K562 (cell line): ENCODE results near the gene MRPL58. TPM values are rescaled to one million over a fixed set of nuclear protein-coding genes. Genes with fewer than 3 reads are reported as not detected.

Experiments
- ATAC-seq: fragments of 200-7000 bp; cut with Tn5 transposase; 3 replicates; pipeline ENCODE4 v1.9.1; 2020; ENCODE audit warnings: moderate library complexity
- BruUV-seq: library from RNA; stranded (reverse); fragments of 400-500 nt; replicated peaks from 2 replicates; lab custom pipeline; 2021; lab: Mats Ljungman, UMichigan
- CTCF ChIA-PET: fragments of 300-600 bp; formaldehyde crosslinking; extraction: SDS; loops from one replicate; lab custom pipeline; 2021; ENCODE audit warnings: low intra/inter-chr PET ratio; lab: Yijun Ruan, JAX
- POLR2A ChIA-PET: fragments of 300-600, 350-650 bp; sonication (Branson Sonifier 250); formaldehyde crosslinking; extraction: SDS; loops from one replicate; lab custom pipeline; 2021; ENCODE audit warnings: antibody characterized with exemption, inconsistent platforms; lab: Yijun Ruan, JAX
- DNase-seq, 4 experiments: peaks; one replicate each; pipeline versions ENCODE4 v3.0.0 to v3.0.0-alpha.2; 2011 to 2018; ENCODE audit warnings: low spot score in 3 of 4, mixed read lengths in 3 of 4; ENCODE audit errors: extremely low read depth in 1 of 4
- FAIRE-seq: peaks from 2 replicates; lab custom pipeline; 2011; peaks lifted over from hg19 to GRCh38; lab: Jason Lieb, UNC
- H2AFZ ChIP-seq: 2 replicates; pipeline ENCODE4 v1.6.0; 2011; ENCODE audit warnings: low read depth, low read length, control low read depth, inconsistent platforms
- H3K27ac ChIP-seq: fragments of 200-600 bp; 3 replicates; pipeline ENCODE4 v1.8.0; 2011; ENCODE audit warnings: low read depth, mild to moderate bottlenecking, control low read depth, inconsistent platforms, low read length, moderate library complexity, mixed read lengths; ENCODE audit errors: extremely low read depth
- H3K27me3 ChIP-seq, 2 experiments: fragments of 300-600 bp in 1 of 2; 2 replicates in 1 of 2; 3 replicates in 1 of 2; pipeline versions ENCODE4 v1.6.0 to v1.8.0; 2011; ENCODE audit warnings: inconsistent platforms in 2 of 2, low read length in 2 of 2, mild to moderate bottlenecking in 1 of 2, mixed read lengths in 1 of 2, moderate library complexity in 1 of 2; ENCODE audit not compliant: control insufficient read depth in 2 of 2, insufficient read depth in 2 of 2
- H3K36me3 ChIP-seq: fragments of 300-600 bp; 3 replicates; pipeline ENCODE4 v1.8.0; 2011; ENCODE audit warnings: mild to moderate bottlenecking, low read length, inconsistent platforms; ENCODE audit not compliant: control insufficient read depth, insufficient read depth
- H3K4me1 ChIP-seq, 2 experiments: fragments of 200-600 bp in 1 of 2; replicated peaks in 1 of 2; 2 replicates in 1 of 2; 3 replicates in 1 of 2; pipeline versions ENCODE4 v1.5.1 to v1.8.0; 2011; ENCODE audit warnings: inconsistent platforms in 2 of 2, low read length in 2 of 2, mild to moderate bottlenecking in 1 of 2, mixed read lengths in 1 of 2, moderate library complexity in 1 of 2; ENCODE audit not compliant: control insufficient read depth in 2 of 2, insufficient read depth in 2 of 2
- H3K4me2 ChIP-seq: 2 replicates; pipeline ENCODE4 v1.6.1; 2011; ENCODE audit warnings: low read length, control low read depth, inconsistent platforms, mixed read lengths; ENCODE audit not compliant: insufficient read depth
- H3K4me3 ChIP-seq: fragments of 200-600 bp; sonication (generic), shearing (Covaris generic); 2 replicates; pipeline ENCODE4 v1.5.1; 2016; ENCODE audit warnings: control low read depth, inconsistent platforms
- H3K79me2 ChIP-seq: fragments of 200-600 bp; 3 replicates; pipeline ENCODE4 v1.8.0; 2011; ENCODE audit warnings: low read length, inconsistent platforms; ENCODE audit not compliant: control insufficient read depth, insufficient read depth
- H3K9ac ChIP-seq, 2 experiments: 2 replicates each; pipeline versions ENCODE4 v1.6.0 to v1.6.1; 2011; ENCODE audit warnings: low read depth in 2 of 2, low read length in 2 of 2, control low read depth in 1 of 2, inconsistent platforms in 1 of 2, mild to moderate bottlenecking in 1 of 2, mixed read lengths in 1 of 2; ENCODE audit not compliant: insufficient read depth in 1 of 2
- H3K9me1 ChIP-seq: one replicate; pipeline ENCODE4 v1.6.0; 2011; ENCODE audit warnings: inconsistent platforms, mild to moderate bottlenecking, low read length, moderate library complexity; ENCODE audit not compliant: control insufficient read depth, insufficient read depth
- H3K9me3 ChIP-seq: replicated peaks from 2 replicates; pipeline ENCODE4 v1.5.1; 2011; ENCODE audit warnings: low read depth, low read length, inconsistent platforms; ENCODE audit not compliant: control insufficient read depth, insufficient read depth
- H4K20me1 ChIP-seq: replicated peaks from 2 replicates; pipeline ENCODE4 v1.6.1; 2011; ENCODE audit warnings: low read length, inconsistent platforms, mixed read lengths; ENCODE audit not compliant: control insufficient read depth, insufficient read depth
- E2F3 ChIP-seq: fragments of 250-450 bp; sonication (Bioruptor Pico); IDR thresholded peaks from 2 replicates; pipeline ENCODE4 v1.4.0; 2020; ENCODE audit warnings: mild to moderate bottlenecking
- ESRRA ChIP-seq: fragments of 450-650 bp; IDR thresholded peaks from 2 replicates; pipeline ENCODE4 v1.6.1; 2014; ENCODE audit warnings: low read depth, mild to moderate bottlenecking, moderate library complexity, borderline replicate concordance
- HDAC1 ChIP-seq, 2 experiments: fragments of 450-650 bp; IDR thresholded peaks; 2 replicates each; pipeline ENCODE4 v1.6.1; 2016 to 2017; ENCODE audit warnings: inconsistent platforms in 1 of 2, mild to moderate bottlenecking in 1 of 2, moderate library complexity in 1 of 2
- HNRNPH1 ChIP-seq: fragments of 200-400 bp; formaldehyde crosslinking; optimal IDR thresholded peaks from 2 replicates; pipeline ENCODE3; 2017; ENCODE audit warnings: low read depth, mild to moderate bottlenecking, low read length, moderate library complexity
- MAX ChIP-seq: sonication (generic); formaldehyde crosslinking; IDR thresholded peaks from 2 replicates; pipeline ENCODE4 v1.9.0; 2022; ENCODE audit warnings: mild to moderate bottlenecking, missing genetic modification reagents
- NRF1 ChIP-seq, 2 experiments: fragments of 450-650 bp; IDR thresholded peaks in 1 of 2; conservative IDR thresholded peaks in 1 of 2; 2 replicates each; pipeline ENCODE4 v1.6.1; 2014; ENCODE audit warnings: mild to moderate bottlenecking in 2 of 2
- ZC3H4 ChIP-seq: sonication (generic); formaldehyde crosslinking; IDR thresholded peaks from 2 replicates; pipeline ENCODE4 v1.9.0; 2021; ENCODE audit warnings: missing genetic modification reagents, borderline replicate concordance
- ZNF224 ChIP-seq: sonication (generic); formaldehyde crosslinking; IDR thresholded peaks from 2 replicates; pipeline ENCODE4 v1.8.0; 2022; ENCODE audit warnings: mild to moderate bottlenecking, missing genetic modification reagents
- WGBS: fragments of 100-300 bp; shearing (Covaris generic); methylation state at CpG from one replicate; pipeline ENCODE4 v1.1.6; 2016; ENCODE audit warnings: low coverage, mixed read lengths; ENCODE audit not compliant: insufficient coverage; ENCODE audit errors: missing lambda C conversion rate; 5-methylcytosine and 5-hydroxymethylcytosine counted together
- in situ Hi-C: fragments of 300-500 bp; cut with MboI; formaldehyde crosslinking; loops from 4 replicates; pipeline ENCODE4 v1.15.0; 2018; ENCODE audit warnings: inconsistent platforms, mixed read lengths
- intact Hi-C: fragments of 100-400 bp; cut with micrococcal nuclease; formaldehyde crosslinking; loops from 2 replicates; pipeline ENCODE4 v1.14.2; 2022
- polyA plus RNA-seq, 8 experiments: library from polyadenylated mRNA; depleted of rRNA in 4 of 8; stranded (reverse) in 5 of 8; unstranded in 3 of 8; fragments of >200 nt; fragmentation: Nextera tagmentation in 2 of 8; fragmentation: Illumina TruSeq in 1 of 8; extraction: Ambion mirVana in 2 of 8; extraction: Trizol in 1 of 8; gene quantifications; 2 replicates each; pipeline versions ENCODE4 v1.2.1 to v1.2.3, GENCODE V29; 2011 to 2014; ENCODE audit warnings: inconsistent platforms in 1 of 8, missing spikeins in 1 of 8
- total RNA-seq, 7 experiments: library from RNA; depleted of rRNA in 6 of 7; stranded (reverse); fragments of >200 nt in 6 of 7; fragmentation: Illumina TruSeq in 2 of 7; extraction: Trizol in 2 of 7; gene quantifications; 2 replicates each; pipeline versions ENCODE4 v1.2.1 to v1.2.3, GENCODE V29; 2011 to 2021; ENCODE audit warnings: low replicate concordance in 1 of 7
- TF ChIP-seq, protein P1 (sequence below): fragments of 200-800 bp; sonication (Bioruptor generic); IDR thresholded peaks from 2 replicates; pipeline ENCODE4 v1.6.1; 2017; ENCODE audit warnings: missing genetic modification characterization, missing compliant biosample characterization
- TF ChIP-seq, protein P2 (sequence below): fragments of 450-650 bp; IDR thresholded peaks from 2 replicates; pipeline ENCODE4 v1.6.1; 2016; ENCODE audit warnings: borderline replicate concordance
- TF ChIP-seq, protein P3 (sequence below): fragments of 250-450 bp; sonication (Bioruptor Pico); IDR thresholded peaks from 2 replicates; pipeline ENCODE4 v1.5.0; 2021
- TF ChIP-seq, protein P4 (sequence below), 2 experiments: fragments of 450-650 bp; conservative IDR thresholded peaks; 2 replicates each; pipeline ENCODE4 v1.6.1; 2017; ENCODE audit warnings: mild to moderate bottlenecking in 2 of 2, moderate library complexity in 2 of 2
- TF ChIP-seq, protein P5 (sequence below), 2 experiments: fragments of 450-650 bp in 1 of 2; sonication (generic) in 1 of 2; formaldehyde crosslinking; conservative IDR thresholded peaks; 2 replicates each; pipeline versions ENCODE4 v1.4.0 to v1.8.1; 2020 to 2022; ENCODE audit warnings: mild to moderate bottlenecking in 1 of 2, missing genetic modification reagents in 1 of 2

The MRPL58 gene
- total and polyA plus RNA-seq, 9 of the 15 experiments (the other 6 are each of a cell fraction or from before 2014, with no cell fraction given): 30.8 to 107 (median 72.4) TPM

GRCh38 chr17:74972973-74973328, 39.5 kb upstream of the MRPL58 start:
- peak overlapping the region in 1 of 2 experiments; percentile 79; a peak in 2 of 4 replicates for H3K9ac ChIP-seq
- BruUV-seq: no TSS peak
- ChIA-PET CTCF (no interaction called here), POLR2A (interaction anchor here (0.6 to 1.6 kb wide), 7 partner anchors 9 to 178 kb away, joined by 3 to 6 read pairs (median 4); partner anchors contain the start of genes FDXR and MRPL58)
- peak overlapping the region; percentile 77 for H3K4me2 ChIP-seq
- DNase-seq: no peak
- H3K27me3 ChIP-seq: 0 out of 5 replicates have a peak, but pooled peaks cover 0 to 4% of the 10 kb centered on the region in 2 experiments
- peak overlapping the region; percentile 46 for H3K4me3 ChIP-seq
- intact Hi-C loops (no loop called here), in situ Hi-C loops (no loop called here)
- H3K27ac ChIP-seq: no peak overlapping the region
- no peak for FAIRE-seq
- 0 out of 2 replicates have a peak, but pooled peaks cover 4% of the 10 kb centered on the region for H4K20me1 ChIP-seq
- no peaks in the 10 kb centered on the region for H3K9me1 ChIP-seq
- H3K4me1 ChIP-seq: peaks cover 3 to 19% of the 10 kb centered on the region in 2 experiments; a peak in 3 of 5 replicates
- H3K9me3 ChIP-seq: no peaks in the 10 kb centered on the region
- no peaks in the 10 kb centered on the region for H3K79me2 ChIP-seq
- H2AFZ ChIP-seq: peak overlapping the region; percentile 88
- WGBS: 23% methylated on average over 17 of the region's 17 CpGs
- ATAC-seq: peak; percentile 58; the same call in 2 of the 3 replicates
- H3K36me3 ChIP-seq: no peaks in the 10 kb centered on the region
- TF ChIP-seq, protein P1, sequence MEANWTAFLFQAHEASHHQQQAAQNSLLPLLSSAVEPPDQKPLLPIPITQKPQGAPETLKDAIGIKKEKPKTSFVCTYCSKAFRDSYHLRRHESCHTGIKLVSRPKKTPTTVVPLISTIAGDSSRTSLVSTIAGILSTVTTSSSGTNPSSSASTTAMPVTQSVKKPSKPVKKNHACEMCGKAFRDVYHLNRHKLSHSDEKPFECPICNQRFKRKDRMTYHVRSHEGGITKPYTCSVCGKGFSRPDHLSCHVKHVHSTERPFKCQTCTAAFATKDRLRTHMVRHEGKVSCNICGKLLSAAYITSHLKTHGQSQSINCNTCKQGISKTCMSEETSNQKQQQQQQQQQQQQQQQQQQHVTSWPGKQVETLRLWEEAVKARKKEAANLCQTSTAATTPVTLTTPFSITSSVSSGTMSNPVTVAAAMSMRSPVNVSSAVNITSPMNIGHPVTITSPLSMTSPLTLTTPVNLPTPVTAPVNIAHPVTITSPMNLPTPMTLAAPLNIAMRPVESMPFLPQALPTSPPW (CRISPR knock-in tag): 0 out of 2 replicates have a peak, but pooled peaks have one; percentile 3
- TF ChIP-seq ZC3H4 (CRISPR knock-in tag) (no peak), MAX (CRISPR knock-in tag) (peak; percentile 40; the same call in 1 of the 2 replicates), ZNF224 (0 out of 2 replicates have a peak, but pooled peaks have one; percentile 28), NRF1 (conservative IDR thresholded peaks at IDR 0.05 in 1 of 2, IDR thresholded peaks at IDR 0.05 in 1 of 2) (0 out of 4 replicates have a peak, but pooled peaks of 1 of the 2 experiments have one; percentile 25), ESRRA (no peak), HNRNPH1 (no peak), HDAC1 (IDR thresholded peaks at IDR 0.05) (peak in 1 of 2 experiments; percentile 63; a peak in 2 of 4 replicates), E2F3 (CRISPR knock-in tag) (no peak)
- TF ChIP-seq, protein P2, sequence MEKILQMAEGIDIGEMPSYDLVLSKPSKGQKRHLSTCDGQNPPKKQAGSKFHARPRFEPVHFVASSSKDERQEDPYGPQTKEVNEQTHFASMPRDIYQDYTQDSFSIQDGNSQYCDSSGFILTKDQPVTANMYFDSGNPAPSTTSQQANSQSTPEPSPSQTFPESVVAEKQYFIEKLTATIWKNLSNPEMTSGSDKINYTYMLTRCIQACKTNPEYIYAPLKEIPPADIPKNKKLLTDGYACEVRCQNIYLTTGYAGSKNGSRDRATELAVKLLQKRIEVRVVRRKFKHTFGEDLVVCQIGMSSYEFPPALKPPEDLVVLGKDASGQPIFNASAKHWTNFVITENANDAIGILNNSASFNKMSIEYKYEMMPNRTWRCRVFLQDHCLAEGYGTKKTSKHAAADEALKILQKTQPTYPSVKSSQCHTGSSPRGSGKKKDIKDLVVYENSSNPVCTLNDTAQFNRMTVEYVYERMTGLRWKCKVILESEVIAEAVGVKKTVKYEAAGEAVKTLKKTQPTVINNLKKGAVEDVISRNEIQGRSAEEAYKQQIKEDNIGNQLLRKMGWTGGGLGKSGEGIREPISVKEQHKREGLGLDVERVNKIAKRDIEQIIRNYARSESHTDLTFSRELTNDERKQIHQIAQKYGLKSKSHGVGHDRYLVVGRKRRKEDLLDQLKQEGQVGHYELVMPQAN: peak; percentile 43; the same call in 1 of the 2 replicates
- TF ChIP-seq, protein P3, sequence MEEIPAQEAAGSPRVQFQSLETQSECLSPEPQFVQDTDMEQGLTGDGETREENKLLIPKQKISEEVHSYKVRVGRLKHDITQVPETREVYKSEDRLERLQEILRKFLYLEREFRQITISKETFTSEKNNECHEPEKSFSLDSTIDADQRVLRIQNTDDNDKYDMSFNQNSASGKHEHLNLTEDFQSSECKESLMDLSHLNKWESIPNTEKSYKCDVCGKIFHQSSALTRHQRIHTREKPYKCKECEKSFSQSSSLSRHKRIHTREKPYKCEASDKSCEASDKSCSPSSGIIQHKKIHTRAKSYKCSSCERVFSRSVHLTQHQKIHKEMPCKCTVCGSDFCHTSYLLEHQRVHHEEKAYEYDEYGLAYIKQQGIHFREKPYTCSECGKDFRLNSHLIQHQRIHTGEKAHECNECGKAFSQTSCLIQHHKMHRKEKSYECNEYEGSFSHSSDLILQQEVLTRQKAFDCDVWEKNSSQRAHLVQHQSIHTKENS (CRISPR knock-in tag): no peak
- TF ChIP-seq, protein P4, sequence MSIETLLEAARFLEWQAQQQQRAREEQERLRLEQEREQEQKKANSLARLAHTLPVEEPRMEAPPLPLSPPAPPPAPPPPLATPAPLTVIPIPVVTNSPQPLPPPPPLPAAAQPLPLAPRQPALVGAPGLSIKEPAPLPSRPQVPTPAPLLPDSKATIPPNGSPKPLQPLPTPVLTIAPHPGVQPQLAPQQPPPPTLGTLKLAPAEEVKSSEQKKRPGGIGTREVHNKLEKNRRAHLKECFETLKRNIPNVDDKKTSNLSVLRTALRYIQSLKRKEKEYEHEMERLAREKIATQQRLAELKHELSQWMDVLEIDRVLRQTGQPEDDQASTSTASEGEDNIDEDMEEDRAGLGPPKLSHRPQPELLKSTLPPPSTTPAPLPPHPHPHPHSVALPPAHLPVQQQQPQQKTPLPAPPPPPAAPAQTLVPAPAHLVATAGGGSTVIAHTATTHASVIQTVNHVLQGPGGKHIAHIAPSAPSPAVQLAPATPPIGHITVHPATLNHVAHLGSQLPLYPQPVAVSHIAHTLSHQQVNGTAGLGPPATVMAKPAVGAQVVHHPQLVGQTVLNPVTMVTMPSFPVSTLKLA (conservative IDR thresholded peaks at IDR 0.05): peak in 1 of 2 experiments; percentile 75; a peak in 3 of 4 replicates
- TF ChIP-seq, protein P5, sequence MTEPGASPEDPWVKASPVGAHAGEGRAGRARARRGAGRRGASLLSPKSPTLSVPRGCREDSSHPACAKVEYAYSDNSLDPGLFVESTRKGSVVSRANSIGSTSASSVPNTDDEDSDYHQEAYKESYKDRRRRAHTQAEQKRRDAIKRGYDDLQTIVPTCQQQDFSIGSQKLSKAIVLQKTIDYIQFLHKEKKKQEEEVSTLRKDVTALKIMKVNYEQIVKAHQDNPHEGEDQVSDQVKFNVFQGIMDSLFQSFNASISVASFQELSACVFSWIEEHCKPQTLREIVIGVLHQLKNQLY (CRISPR knock-in tag; conservative IDR thresholded peaks at IDR 0.05): no peak
